CD14-positive monocyte (primary cell): ENCODE results near the gene WDR70. TPM values are rescaled to one million over a fixed set of nuclear protein-coding genes. Genes with fewer than 3 reads are reported as not detected.

Experiments used
- DNase-seq, 3 donors: peaks; one replicate each; pipeline ENCODE4 v3.0.0-alpha.2; 2011 to 2022
- H2AFZ ChIP-seq: 2 replicates; pipeline ENCODE4 v1.6.0; 2012; ENCODE audit warnings: mild to moderate bottlenecking, low read depth, low read length, inconsistent platforms; ENCODE audit not compliant: insufficient read depth, poor library complexity, severe bottlenecking
- H3K27ac ChIP-seq, 2 donors: 1 replicate in 1 of 2; 2 replicates in 1 of 2; pipeline ENCODE4 v1.5.1; 2012 to 2013; ENCODE audit warnings: low read length in 2 of 2, control low read depth in 1 of 2, inconsistent platforms in 1 of 2, low read depth in 1 of 2, mild to moderate bottlenecking in 1 of 2
- H3K27me3 ChIP-seq, 2 donors: one replicate each; pipeline versions ENCODE4 v1.6.0 to v1.6.1; 2011 to 2013; ENCODE audit warnings: low read length in 2 of 2; ENCODE audit not compliant: control insufficient read depth in 2 of 2, insufficient read depth in 2 of 2
- H3K36me3 ChIP-seq, 2 donors: replicated peaks in 1 of 2; 1 replicate in 1 of 2; 2 replicates in 1 of 2; pipeline versions ENCODE4 v1.5.1 to v1.6.1; 2012 to 2013; ENCODE audit warnings: low read length in 2 of 2, control low read depth in 1 of 2, inconsistent platforms in 1 of 2, mild to moderate bottlenecking in 1 of 2; ENCODE audit not compliant: insufficient read depth in 2 of 2, control insufficient read depth in 1 of 2
- H3K4me1 ChIP-seq, 2 donors: 1 replicate in 1 of 2; 2 replicates in 1 of 2; pipeline versions ENCODE4 v1.5.1 to v1.6.1; 2012 to 2013; ENCODE audit warnings: low read length in 2 of 2, control low read depth in 1 of 2, inconsistent platforms in 1 of 2, mild to moderate bottlenecking in 1 of 2, moderate library complexity in 1 of 2; ENCODE audit not compliant: insufficient read depth in 2 of 2, control insufficient read depth in 1 of 2
- H3K4me2 ChIP-seq: replicated peaks from 2 replicates; pipeline ENCODE3; 2012; ENCODE audit warnings: low read length, moderate library complexity, mild to moderate bottlenecking; ENCODE audit not compliant: poor library complexity, severe bottlenecking; ENCODE audit errors: extremely low read depth
- H3K4me3 ChIP-seq, 3 experiments: fragments of 200-600 bp in 1 of 3; sonication (generic) in 1 of 3; replicated peaks in 1 of 3; 1 replicate in 2 of 3; 2 replicates in 1 of 3; pipeline ENCODE4 v1.5.1; 2011 to 2013; ENCODE audit warnings: low read length in 3 of 3, mild to moderate bottlenecking in 3 of 3, control low read depth in 2 of 3, low read depth in 2 of 3, inconsistent platforms in 1 of 3, moderate library complexity in 1 of 3
- H3K79me2 ChIP-seq: 2 replicates; pipeline ENCODE4 v1.6.0; 2012; ENCODE audit warnings: mild to moderate bottlenecking, control low read depth, inconsistent platforms, low read length, moderate library complexity; ENCODE audit not compliant: insufficient read depth
- H3K9ac ChIP-seq: 2 replicates; pipeline ENCODE4 v1.6.0; 2017; ENCODE audit warnings: low read length, mild to moderate bottlenecking; ENCODE audit not compliant: insufficient read depth, poor library complexity, severe bottlenecking
- H3K9me3 ChIP-seq, 2 donors: replicated peaks in 1 of 2; 1 replicate in 1 of 2; 2 replicates in 1 of 2; pipeline versions ENCODE4 v1.5.1 to v1.6.1; 2012 to 2013; ENCODE audit warnings: low read length in 2 of 2, control low read depth in 1 of 2; ENCODE audit not compliant: control insufficient read depth in 1 of 2, insufficient read depth in 1 of 2
- H4K20me1 ChIP-seq: 2 replicates; pipeline ENCODE4 v1.6.0; 2012; ENCODE audit warnings: mild to moderate bottlenecking, low read length, control low read depth, moderate library complexity; ENCODE audit not compliant: insufficient read depth
- H3K27ac Mint-ChIP-seq, 7 donors: one replicate each; pipeline ENCODE4 v1.8.0; 2020; ENCODE audit warnings: mild to moderate bottlenecking in 7 of 7, mixed read lengths in 7 of 7, moderate library complexity in 6 of 7, inconsistent platforms in 2 of 7
- H3K27me3 Mint-ChIP-seq, 3 donors: one replicate each; pipeline ENCODE4 v1.8.0; 2021 to 2022; ENCODE audit warnings: low read depth in 3 of 3, mild to moderate bottlenecking in 3 of 3, mixed read lengths in 3 of 3, moderate library complexity in 3 of 3, inconsistent platforms in 1 of 3
- H3K36me3 Mint-ChIP-seq, 2 donors: one replicate each; pipeline ENCODE4 v1.8.0; 2020; ENCODE audit warnings: mixed read lengths in 2 of 2, inconsistent platforms in 1 of 2, mild to moderate bottlenecking in 1 of 2
- H3K4me1 Mint-ChIP-seq: one replicate; pipeline ENCODE4 v1.8.0; 2020; ENCODE audit warnings: mild to moderate bottlenecking, mixed read lengths
- H3K4me3 Mint-ChIP-seq, 2 donors: one replicate each; pipeline ENCODE4 v1.8.0; 2020; ENCODE audit warnings: mild to moderate bottlenecking in 2 of 2, mixed read lengths in 2 of 2, moderate library complexity in 1 of 2
- H3K9me3 Mint-ChIP-seq, 7 donors: one replicate each; pipeline ENCODE4 v1.8.0; 2020 to 2022; ENCODE audit warnings: mixed read lengths in 7 of 7, mild to moderate bottlenecking in 6 of 7, moderate library complexity in 6 of 7, inconsistent platforms in 2 of 7
- WGBS: methylation state at CpG from one replicate; pipeline ENCODE4 v1.1.5; 2013; ENCODE audit warnings: missing lambda C conversion rate; ENCODE audit not compliant: insufficient coverage; 5-methylcytosine and 5-hydroxymethylcytosine counted together
- intact Hi-C, 2 donors: fragments of 100-400 bp; cut with micrococcal nuclease; formaldehyde crosslinking; loops; one replicate each; pipeline versions ENCODE4 v1.15.0 to v1.15.1; 2023
- polyA plus RNA-seq, 3 donors: library from polyadenylated mRNA; depleted of rRNA in 1 of 3; unstranded in 2 of 3; stranded (reverse) in 1 of 3; fragments of 300-500 nt in 2 of 3; fragments of >200 nt in 1 of 3; fragmentation: Illumina TruSeq in 2 of 3; gene quantifications; 1 replicate in 2 of 3; 2 replicates in 1 of 3; pipeline ENCODE4 v1.2.3, GENCODE V29; 2012 to 2021
- TF ChIP-seq, protein P1 (sequence below): fragments of 200-600 bp; IDR thresholded peaks from one replicate; pipeline ENCODE4 v1.8.0; 2022; ENCODE audit warnings: antibody characterized with exemption, mild to moderate bottlenecking

The WDR70 gene
- polyA plus RNA-seq, 3 donors = 13.1 to 21.0 (median 19.1) TPM

- H3K27ac Mint-ChIP-seq = no peak overlapping the region
- no CpG with 5 or more reads among the region's 1 CpG for WGBS
Measured at GRCh38 chr5:37638897-37639296, 259.8 kb downstream of the WDR70 start.

GRCh38 chr5:37640088-37640487, 261.0 kb downstream of the WDR70 start:
- H3K27me3 ChIP-seq = no peaks in the 10 kb centered on the region
- no peaks in the 10 kb centered on the region for H3K36me3 ChIP-seq
- H3K4me1 ChIP-seq = no peaks in the 10 kb centered on the region
- no peak overlapping the region for H3K4me2 ChIP-seq
- Mint-ChIP-seq H3K4me1 (no peaks in the 10 kb centered on the region), H3K27ac (no peak overlapping the region), H3K27me3 (no peaks in the 10 kb centered on the region), H3K9me3 (peaks cover 3 to 13% (median 6%) of the 10 kb centered on the region in 7 donors), H3K36me3 (peaks cover 8 to 9% of the 10 kb centered on the region in 2 donors), H3K4me3 (no peak overlapping the region)
- H2AFZ ChIP-seq = no peak overlapping the region
- H3K9me3 ChIP-seq = no peaks in the 10 kb centered on the region
- H3K79me2 ChIP-seq = no peaks in the 10 kb centered on the region
- no peak overlapping the region for H3K27ac ChIP-seq
- no peak for DNase-seq
- H4K20me1 ChIP-seq = no peaks in the 10 kb centered on the region
- no CpG with 5 or more reads among the region's 2 CpGs for WGBS
- intact Hi-C loops = no loop called here
- TF ChIP-seq, protein P1, sequence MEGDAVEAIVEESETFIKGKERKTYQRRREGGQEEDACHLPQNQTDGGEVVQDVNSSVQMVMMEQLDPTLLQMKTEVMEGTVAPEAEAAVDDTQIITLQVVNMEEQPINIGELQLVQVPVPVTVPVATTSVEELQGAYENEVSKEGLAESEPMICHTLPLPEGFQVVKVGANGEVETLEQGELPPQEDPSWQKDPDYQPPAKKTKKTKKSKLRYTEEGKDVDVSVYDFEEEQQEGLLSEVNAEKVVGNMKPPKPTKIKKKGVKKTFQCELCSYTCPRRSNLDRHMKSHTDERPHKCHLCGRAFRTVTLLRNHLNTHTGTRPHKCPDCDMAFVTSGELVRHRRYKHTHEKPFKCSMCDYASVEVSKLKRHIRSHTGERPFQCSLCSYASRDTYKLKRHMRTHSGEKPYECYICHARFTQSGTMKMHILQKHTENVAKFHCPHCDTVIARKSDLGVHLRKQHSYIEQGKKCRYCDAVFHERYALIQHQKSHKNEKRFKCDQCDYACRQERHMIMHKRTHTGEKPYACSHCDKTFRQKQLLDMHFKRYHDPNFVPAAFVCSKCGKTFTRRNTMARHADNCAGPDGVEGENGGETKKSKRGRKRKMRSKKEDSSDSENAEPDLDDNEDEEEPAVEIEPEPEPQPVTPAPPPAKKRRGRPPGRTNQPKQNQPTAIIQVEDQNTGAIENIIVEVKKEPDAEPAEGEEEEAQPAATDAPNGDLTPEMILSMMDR = no peak
- no peak overlapping the region for H3K9ac ChIP-seq
- no peak overlapping the region for H3K4me3 ChIP-seq

More at GRCh38 chr5:37638897-37639296, 259.8 kb downstream of the WDR70 start:
- Mint-ChIP-seq H3K4me3 (no peak overlapping the region), H3K9me3 (peaks cover 2 to 6% (median 3%) of the 10 kb centered on the region in 7 donors), H3K4me1 (no peaks in the 10 kb centered on the region), H3K27me3 (peaks cover 0 to 2% (median 0%) of the 10 kb centered on the region in 3 donors), H3K36me3 (peaks cover 4 to 7% of the 10 kb centered on the region in 2 donors)
- TF ChIP-seq, protein P1 = no peak
- no peaks in the 10 kb centered on the region for H3K79me2 ChIP-seq
- H3K4me2 ChIP-seq = no peak overlapping the region
- H3K9ac ChIP-seq = no peak overlapping the region
- H2AFZ ChIP-seq = no peak overlapping the region
- no peaks in the 10 kb centered on the region for H3K27me3 ChIP-seq
- no peak overlapping the region for H3K4me3 ChIP-seq
- intact Hi-C loops = no loop called here
- H3K36me3 ChIP-seq = no peaks in the 10 kb centered on the region
- no peak for DNase-seq
- H3K4me1 ChIP-seq = no peaks in the 10 kb centered on the region
- no peaks in the 10 kb centered on the region for H4K20me1 ChIP-seq
- no peak overlapping the region for H3K27ac ChIP-seq
- no peaks in the 10 kb centered on the region for H3K9me3 ChIP-seq
